AML-193 (cell line): ENCODE measurements around the gene BEX1.
"Not testable (repeated sequence)": the region's sequence is repeated elsewhere in the genome, so short reads cannot be mapped to it uniquely, and the experiment has no call there.

Source experiments
- DNase-seq, 2 experiments: peaks; one replicate each; lab custom pipeline; 2025; lab: John Stamatoyannopoulos, UW

Gene BEX1

GRCh38 chrX:103063918-103064434 is at the start of gene BEX1:
TSS of gene BEX1 (minus strand) at chrX:103064171. CDS start at chrX:103063274, 897 bp downstream.
- no peak for DNase-seq

GRCh38 chrX:103109497-103109896 is 45.5 kb upstream of the BEX1 start:
- DNase-seq = not testable (repeated sequence)

- no peak for DNase-seq
Measured at GRCh38 chrX:103107836-103108235, 43.9 kb upstream of the BEX1 start.

- not testable (repeated sequence) for DNase-seq
Measured at GRCh38 chrX:103107227-103107737, 43.3 kb upstream of the BEX1 start.

GRCh38 chrX:103104370-103104769 is 40.4 kb upstream of the BEX1 start:
- not testable (repeated sequence) for DNase-seq

GRCh38 chrX:103103866-103104265 is 39.9 kb upstream of the BEX1 start:
- DNase-seq = not testable (repeated sequence)

GRCh38 chrX:103101299-103102042 is 37.5 kb upstream of the BEX1 start:
- no peak for DNase-seq

GRCh38 chrX:103100484-103100883 is 36.5 kb upstream of the BEX1 start:
- no peak for DNase-seq

- no peak for DNase-seq
Measured at GRCh38 chrX:103099691-103100090, 35.7 kb upstream of the BEX1 start.

GRCh38 chrX:103098488-103098887 is 34.5 kb upstream of the BEX1 start:
- no peak for DNase-seq

- DNase-seq = peak; percentile 59 to 80
Measured at GRCh38 chrX:103092942-103093341, 29.0 kb upstream of the BEX1 start, which contains the start of gene NXF3. TSS of gene NXF3 (minus strand) at chrX:103093143. CDS start at chrX:103093023, 120 bp downstream.

- no peak for DNase-seq
Measured at GRCh38 chrX:103081051-103081450, 17.1 kb upstream of the BEX1 start.

GRCh38 chrX:103073467-103073866 is 9.5 kb upstream of the BEX1 start:
- no peak for DNase-seq

GRCh38 chrX:103066606-103067005 is 2.6 kb upstream of the BEX1 start:
- no peak for DNase-seq

- no peak for DNase-seq
Measured at GRCh38 chrX:103063191-103063845, 653 bp downstream of the BEX1 start.

GRCh38 chrX:103061486-103061885 is 2.5 kb downstream of the BEX1 start:
- DNase-seq = no peak

- DNase-seq = no peak
Measured at GRCh38 chrX:103056902-103057301, 7.1 kb downstream of the BEX1 start.

- DNase-seq = no peak
Measured at GRCh38 chrX:103052625-103053024, 11.3 kb downstream of the BEX1 start.

- no peak for DNase-seq
Measured at GRCh38 chrX:103051260-103051789, 12.6 kb downstream of the BEX1 start.

GRCh38 chrX:103033371-103033770 is 30.6 kb downstream of the BEX1 start:
- DNase-seq = not testable (repeated sequence)

- DNase-seq = peak; percentile 0 to 1
Measured at GRCh38 chrX:103017542-103017941, 46.4 kb downstream of the BEX1 start.

- no peak for DNase-seq
Measured at GRCh38 chrX:103012945-103013344, 51.0 kb downstream of the BEX1 start.
